Measurements from ENCODE around the gene ZNF469.

GRCh38 chr16:88348377-88349152 lies 34.2 kb upstream of the ZNF469 start:
- TF ChIP-seq CTCF (IDR thresholded peaks at IDR 0.05): no peak
- no peak for TF ChIP-seq POLR2A (IDR thresholded peaks at IDR 0.05)

Data from lower leg skin (tissue), 3 donors.